Measurements from ENCODE around the gene HIVEP2. TPM values are rescaled to one million over a fixed set of nuclear protein-coding genes. Genes with fewer than 3 reads are reported as not detected.

HIVEP2 gene
- total and polyA plus RNA-seq, 8 donors: 0.58 to 14.3 (median 4.8) TPM

DNA sequence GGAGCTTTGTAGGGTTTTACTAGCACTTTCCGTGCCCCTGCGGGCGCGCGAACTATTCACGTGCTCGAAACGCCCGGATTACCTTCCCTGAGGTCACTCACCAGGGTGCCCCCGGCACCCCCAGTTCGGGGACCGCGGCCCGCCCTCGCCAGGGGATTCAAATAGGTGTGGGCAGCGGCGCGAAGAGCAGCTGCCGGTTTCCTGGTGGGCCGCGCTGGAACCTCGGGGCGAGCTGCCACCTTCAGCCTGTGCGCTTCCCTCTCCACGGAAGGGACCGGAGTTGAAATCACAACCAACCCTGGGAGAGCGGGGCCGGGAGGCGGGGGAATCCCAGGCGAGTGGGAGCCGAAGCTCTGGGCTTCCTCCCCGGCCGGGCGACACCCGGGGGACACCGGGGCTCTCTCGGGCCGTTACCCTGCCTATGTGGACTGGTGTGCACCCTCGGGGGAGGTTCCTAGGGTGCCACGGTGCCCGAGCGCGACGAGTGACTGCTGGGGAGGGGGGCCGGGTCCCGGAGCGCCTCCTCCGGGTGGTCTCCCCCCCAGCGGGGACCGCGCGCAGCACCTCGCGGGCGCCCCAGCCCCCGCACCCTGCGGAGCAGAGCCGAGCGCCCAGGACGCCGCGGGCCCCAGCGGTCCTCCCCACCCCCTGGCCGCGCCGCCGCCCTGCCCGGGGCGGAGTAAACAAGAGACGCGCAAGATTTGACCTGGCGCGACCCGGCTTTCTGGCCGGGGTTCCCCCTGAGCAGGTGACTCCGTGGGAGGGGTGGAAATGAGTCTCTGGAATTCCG lies 2.1 kb upstream of the HIVEP2 start:
- peak; percentile 83 to 92 for DNase-seq
- TF ChIP-seq, protein P1, sequence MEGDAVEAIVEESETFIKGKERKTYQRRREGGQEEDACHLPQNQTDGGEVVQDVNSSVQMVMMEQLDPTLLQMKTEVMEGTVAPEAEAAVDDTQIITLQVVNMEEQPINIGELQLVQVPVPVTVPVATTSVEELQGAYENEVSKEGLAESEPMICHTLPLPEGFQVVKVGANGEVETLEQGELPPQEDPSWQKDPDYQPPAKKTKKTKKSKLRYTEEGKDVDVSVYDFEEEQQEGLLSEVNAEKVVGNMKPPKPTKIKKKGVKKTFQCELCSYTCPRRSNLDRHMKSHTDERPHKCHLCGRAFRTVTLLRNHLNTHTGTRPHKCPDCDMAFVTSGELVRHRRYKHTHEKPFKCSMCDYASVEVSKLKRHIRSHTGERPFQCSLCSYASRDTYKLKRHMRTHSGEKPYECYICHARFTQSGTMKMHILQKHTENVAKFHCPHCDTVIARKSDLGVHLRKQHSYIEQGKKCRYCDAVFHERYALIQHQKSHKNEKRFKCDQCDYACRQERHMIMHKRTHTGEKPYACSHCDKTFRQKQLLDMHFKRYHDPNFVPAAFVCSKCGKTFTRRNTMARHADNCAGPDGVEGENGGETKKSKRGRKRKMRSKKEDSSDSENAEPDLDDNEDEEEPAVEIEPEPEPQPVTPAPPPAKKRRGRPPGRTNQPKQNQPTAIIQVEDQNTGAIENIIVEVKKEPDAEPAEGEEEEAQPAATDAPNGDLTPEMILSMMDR (IDR thresholded peaks at IDR 0.05): peak in 1 of 7 experiments; percentile 6
- TF ChIP-seq POLR2AphosphoS5 (IDR thresholded peaks at IDR 0.05): peak; percentile 43 to 78 (median 51)
- no peak for TF ChIP-seq EP300 (IDR thresholded peaks at IDR 0.05)
- TF ChIP-seq POLR2A (IDR thresholded peaks at IDR 0.05): no peak
- Histone ChIP-seq H3K4me1 (peaks cover 15 to 31% (median 18%) of the 10 kb centered on the region in 4 donors), H3K27me3 (no peaks in the 10 kb centered on the region), H3K9me3 (no peaks in the 10 kb centered on the region), H3K36me3 (no peaks in the 10 kb centered on the region), H3K27ac (peak overlapping the region; percentile 97 to 100 (median 99)), H3K4me3 (peak overlapping the region; percentile 61 to 94 (median 81))
- WGBS, 5 donors: 0 to 1% (median 0%) methylated on average over 12 to 77 of the region's 77 CpGs
- intact Hi-C loops (cut with DNase I; ENCODE audit: low total_unique reads): no loop called here

DNA sequence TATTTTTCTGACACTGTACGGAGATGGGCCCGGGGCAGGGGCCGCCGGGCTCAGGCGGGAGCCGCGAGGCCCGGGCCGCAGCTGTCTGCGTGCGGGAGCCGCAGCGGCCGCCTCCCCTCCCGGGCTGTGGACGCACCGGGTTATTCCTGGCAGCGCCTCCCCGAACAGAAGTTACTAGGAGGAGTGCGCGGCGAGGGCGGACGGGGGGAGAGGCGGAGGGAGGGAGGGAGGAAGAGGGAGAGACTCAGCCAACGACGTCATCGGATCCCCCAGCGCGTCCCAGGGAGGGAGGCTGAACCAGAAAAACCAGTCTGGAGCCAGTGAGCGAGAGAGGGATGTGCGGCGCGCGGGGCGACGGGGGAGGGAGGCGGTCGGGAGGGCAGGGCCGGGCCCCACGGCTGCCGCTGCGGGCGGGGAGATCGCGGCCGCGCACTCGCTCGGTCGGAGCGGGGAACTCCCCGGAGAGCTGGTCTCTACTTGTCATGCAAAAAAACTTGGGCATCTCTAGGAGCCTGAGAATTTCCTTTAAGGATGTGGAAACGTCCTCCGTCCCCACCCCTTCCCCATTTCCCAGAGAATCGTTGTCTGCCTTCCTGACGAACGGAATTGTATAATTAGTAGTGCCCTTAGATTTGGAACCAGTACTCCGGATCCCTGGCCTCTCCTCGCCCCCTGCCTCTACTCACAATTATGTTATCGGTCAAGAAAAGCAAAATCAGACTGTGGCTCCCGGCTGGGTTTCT lies 1.4 kb upstream of the HIVEP2 start:
- Histone ChIP-seq H3K9me3 (no peaks in the 10 kb centered on the region), H3K4me1 (peaks cover 15 to 38% (median 19%) of the 10 kb centered on the region in 4 donors), H3K4me3 (peak overlapping the region; percentile 61 to 94 (median 81)), H3K36me3 (no peaks in the 10 kb centered on the region), H3K27ac (peak overlapping the region; percentile 97 to 100 (median 99)), H3K27me3 (no peaks in the 10 kb centered on the region)
- 0 to 1% (median 1%) methylated on average over 29 to 62 of the region's 62 CpGs for WGBS, 5 donors
- peak; percentile 96 to 99 for DNase-seq
- peak; percentile 93 to 97 (median 94) for TF ChIP-seq POLR2AphosphoS5 (IDR thresholded peaks at IDR 0.05)
- TF ChIP-seq, protein P1 (IDR thresholded peaks at IDR 0.05): no peak
- peak in 2 of 4 donors; percentile 47 to 69 for TF ChIP-seq POLR2A (IDR thresholded peaks at IDR 0.05)
- intact Hi-C loops (cut with DNase I; ENCODE audit: low total_unique reads): no loop called here

- TF ChIP-seq POLR2A (IDR thresholded peaks at IDR 0.05): no peak
- TF ChIP-seq EP300 (IDR thresholded peaks at IDR 0.05): no peak
- TF ChIP-seq, protein P1 (IDR thresholded peaks at IDR 0.05): no peak
- peak in 1 of 3 donors; percentile 6 for TF ChIP-seq POLR2AphosphoS5 (IDR thresholded peaks at IDR 0.05)
- peak overlapping the region; percentile 97 to 100 (median 99) for H3K27ac ChIP-seq
- no peaks in the 10 kb centered on the region for H3K36me3 ChIP-seq
- no peaks in the 10 kb centered on the region for H3K9me3 ChIP-seq
- H3K27me3 ChIP-seq: no peaks in the 10 kb centered on the region
- peaks cover 15 to 43% (median 20%) of the 10 kb centered on the region in 4 donors for H3K4me1 ChIP-seq
- intact Hi-C loops (cut with DNase I; ENCODE audit: low total_unique reads): no loop called here
- H3K4me3 ChIP-seq: peak overlapping the region; percentile 61 to 94 (median 81)
- peak; percentile 49 to 89 for DNase-seq
- WGBS, 5 donors: 0 to 2% (median 0%) methylated on average over 19 to 75 of the region's 75 CpGs
Measured at GRCh38 chr6:142945446-142946180, 637 bp upstream of the HIVEP2 start.

Data from stomach (tissue), 9 donors.